Right kidney (tissue), 1 donor: ENCODE results near the gene ZNF267.
"Not testable (repeated sequence)": the region's sequence is repeated elsewhere in the genome, so short reads cannot be mapped to it uniquely, and the experiment has no call there.

ENCODE experiments used
- DNase-seq: peaks from one replicate; pipeline ENCODE4 v3.0.0-alpha.2; 2016

The ZNF267 gene

GRCh38 chr16:31877876-31878642 lies 4.5 kb downstream of the ZNF267 start:
- DNase-seq, result no peak

- DNase-seq, result no peak
Measured at GRCh38 chr16:31879937-31880321, 6.3 kb downstream of the ZNF267 start.

DNA sequence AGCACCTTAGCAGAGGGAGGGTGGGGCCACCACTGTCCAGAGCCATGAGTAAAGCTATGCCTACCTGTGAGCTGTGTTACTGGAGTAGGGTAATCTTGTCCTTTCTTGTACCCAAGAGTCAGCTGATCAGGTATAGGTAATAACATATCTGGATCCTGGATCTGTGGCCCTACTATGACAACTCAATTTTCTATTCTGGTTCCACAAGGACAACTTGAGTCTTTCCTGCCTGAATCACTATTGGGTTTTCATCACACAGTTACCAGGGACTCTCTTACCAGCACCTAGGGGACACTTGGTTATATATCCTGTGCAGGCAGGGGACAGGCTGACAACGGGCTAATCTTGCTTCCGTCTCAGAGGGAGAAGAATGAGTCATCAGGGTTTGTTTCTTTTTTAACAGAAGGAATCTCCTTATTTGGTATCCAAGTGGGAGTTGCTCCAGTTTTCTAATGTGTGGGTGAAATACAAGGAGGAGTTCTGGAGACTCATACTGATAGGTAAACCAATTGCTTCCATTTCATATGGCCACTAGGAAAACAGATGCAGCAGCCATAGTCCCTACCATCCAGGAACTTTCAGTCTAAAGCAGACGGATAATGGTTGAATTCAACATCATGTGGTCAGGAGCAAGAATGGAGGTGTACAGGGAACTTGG lies 6.8 kb downstream of the ZNF267 start:
- no peak for DNase-seq

- DNase-seq, result no peak
Measured at GRCh38 chr16:31886227-31886626, 12.6 kb downstream of the ZNF267 start.

- DNase-seq, result no peak
Measured at GRCh38 chr16:31888735-31889134, 15.1 kb downstream of the ZNF267 start.

- DNase-seq, result not testable (repeated sequence)
Measured at GRCh38 chr16:31892111-31892510, 18.5 kb downstream of the ZNF267 start.

DNA sequence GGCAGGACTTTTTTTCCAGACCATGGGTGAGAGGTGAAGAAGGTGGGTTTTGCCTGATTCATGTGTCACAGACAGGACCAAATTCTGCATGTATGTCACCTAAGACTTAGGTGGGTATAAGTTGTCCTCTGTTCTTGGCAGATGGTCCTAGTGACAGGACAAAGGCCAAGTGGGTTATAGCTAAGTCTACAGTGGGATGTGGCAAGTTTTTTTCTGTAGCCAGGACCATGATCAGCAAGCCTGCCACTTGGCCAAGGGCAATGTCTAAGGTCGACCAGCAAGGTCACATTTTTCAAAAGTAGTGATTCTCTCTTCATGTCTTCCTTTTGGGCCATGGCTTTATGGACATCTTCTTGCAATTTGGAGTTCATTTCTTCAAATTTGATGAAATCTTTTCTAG lies 20.2 kb downstream of the ZNF267 start:
- no peak for DNase-seq

DNA sequence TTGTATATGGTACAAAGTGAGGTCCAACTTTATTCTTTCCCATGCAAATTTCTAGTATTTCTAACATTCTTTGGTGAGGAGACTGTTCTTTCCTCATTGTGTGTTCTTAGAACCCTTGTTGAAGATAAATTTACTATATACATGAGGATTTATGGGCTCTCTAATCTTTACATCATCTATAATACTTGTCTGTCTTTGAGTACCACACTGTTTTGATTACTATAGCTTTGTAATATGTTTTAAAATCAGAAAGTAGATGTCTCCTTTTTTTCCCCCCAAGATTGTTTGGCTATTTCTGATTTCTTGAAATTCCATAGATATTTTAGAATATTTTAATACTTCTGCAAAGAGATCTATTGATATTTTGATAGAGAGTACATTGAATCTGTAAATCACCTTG lies 23.7 kb downstream of the ZNF267 start:
- DNase-seq, result no peak

- no peak for DNase-seq
Measured at GRCh38 chr16:31899505-31899904, 25.9 kb downstream of the ZNF267 start.

DNA sequence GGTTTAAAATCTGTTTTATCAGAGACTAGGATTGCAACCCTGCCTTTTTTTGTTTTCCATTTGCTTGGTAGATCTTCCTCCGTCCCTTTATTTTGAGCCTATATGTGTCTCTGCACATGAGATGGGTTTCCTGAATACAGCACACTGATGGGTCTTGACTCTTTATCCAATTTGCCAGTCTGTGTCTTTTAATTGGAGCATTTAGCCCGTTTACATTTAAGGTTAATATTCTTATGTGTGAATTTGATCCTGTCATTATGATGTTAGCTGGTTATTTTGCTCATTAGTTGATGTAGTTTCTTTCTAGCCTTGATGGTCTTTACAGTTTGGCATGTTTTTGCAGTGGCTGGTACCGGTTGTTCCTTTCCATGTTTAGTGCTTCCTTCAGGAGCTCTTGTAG lies 31.0 kb downstream of the ZNF267 start:
- not testable (repeated sequence) for DNase-seq

DNA sequence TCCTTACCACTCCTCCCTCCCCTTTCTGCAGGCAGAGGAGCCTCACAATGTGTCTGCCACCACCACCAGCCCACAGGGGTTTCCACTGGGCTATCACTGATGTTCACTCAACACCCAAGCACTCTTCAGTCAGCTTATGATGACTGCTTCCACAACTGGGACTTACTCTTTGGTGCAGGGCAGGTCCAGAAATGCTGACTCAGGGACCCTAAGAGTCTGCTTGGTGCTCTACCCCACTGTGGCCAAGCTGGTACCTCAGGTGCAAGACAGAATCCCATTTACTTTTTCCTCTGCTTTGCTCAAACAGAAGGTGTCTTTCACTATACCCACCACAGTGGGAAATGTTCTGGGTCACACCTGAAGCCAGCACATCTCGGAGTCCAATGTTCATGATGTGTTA lies 40.1 kb downstream of the ZNF267 start:
- no peak for DNase-seq

DNA sequence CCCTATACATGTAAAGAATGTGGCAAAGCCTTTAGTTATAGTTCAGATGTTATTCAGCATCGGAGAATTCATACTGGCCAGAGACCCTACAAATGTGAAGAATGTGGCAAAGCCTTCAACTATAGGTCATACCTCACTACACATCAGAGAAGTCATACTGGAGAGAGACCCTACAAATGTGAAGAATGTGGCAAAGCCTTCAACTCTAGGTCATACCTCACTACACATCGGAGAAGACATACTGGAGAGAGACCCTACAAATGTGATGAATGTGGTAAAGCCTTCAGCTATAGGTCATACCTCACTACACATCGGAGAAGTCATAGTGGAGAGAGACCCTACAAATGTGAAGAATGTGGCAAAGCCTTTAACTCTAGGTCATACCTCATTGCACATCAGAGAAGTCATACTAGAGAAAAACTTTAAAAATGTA lies 42.5 kb downstream of the ZNF267 start:
- no peak for DNase-seq

DNA sequence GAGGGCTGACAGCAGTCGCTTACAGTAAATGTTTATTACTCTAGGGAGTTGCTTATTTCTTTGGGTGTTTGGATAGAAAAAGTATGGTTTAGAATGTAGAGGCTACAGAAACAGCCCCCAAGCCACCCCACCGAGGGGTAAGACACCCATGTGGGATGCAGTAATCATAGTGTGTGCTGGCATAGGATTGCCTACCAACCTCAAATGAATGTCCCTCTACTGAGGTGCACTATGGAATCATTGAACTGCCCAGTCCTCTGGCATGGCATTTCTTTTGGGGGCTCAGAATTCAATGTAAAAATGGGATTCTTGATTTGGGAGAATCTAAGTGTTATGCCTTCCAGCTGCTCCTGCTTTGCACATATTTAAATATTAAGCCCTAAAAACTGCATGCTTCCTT lies 46.8 kb downstream of the ZNF267 start:
- no peak for DNase-seq

DNA sequence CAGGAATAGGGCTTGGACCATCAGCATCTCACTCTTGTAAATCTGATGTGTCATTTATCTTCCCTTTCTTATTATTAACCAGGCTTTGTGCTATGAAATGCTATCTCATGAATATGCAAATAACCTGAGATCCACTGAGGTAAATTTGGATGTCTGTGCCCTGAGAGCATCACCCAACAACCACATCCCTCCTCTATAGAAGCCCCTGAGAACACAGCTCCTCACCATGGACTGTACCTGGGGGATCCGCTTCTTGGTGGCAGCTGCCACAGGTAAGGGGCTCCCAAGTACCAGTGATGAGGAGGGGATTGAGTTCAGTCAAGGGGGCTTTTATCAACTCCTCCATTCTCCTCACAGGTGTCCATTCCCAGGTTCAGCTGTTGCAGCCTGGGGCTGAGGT lies 78.2 kb downstream of the ZNF267 start:
- not testable (repeated sequence) for DNase-seq

GRCh38 chr16:31952206-31952605 lies 78.6 kb downstream of the ZNF267 start:
- not testable (repeated sequence) for DNase-seq

- DNase-seq, result not testable (repeated sequence)
Measured at GRCh38 chr16:31956221-31956620, 82.6 kb downstream of the ZNF267 start.

- not testable (repeated sequence) for DNase-seq
Measured at GRCh38 chr16:31960186-31960910, 86.7 kb downstream of the ZNF267 start.
